Stimulated activated CD4-positive, alpha-beta T cell treated with anti-CD3 and anti-CD28 coated beads, Interleukin-4, amount 100 ng/mL, for 48 hours (primary cell): ENCODE data around the gene FAM24B.
"Not testable (repeated sequence)": the region's sequence is repeated elsewhere in the genome, so short reads cannot be mapped to it uniquely, and the experiment has no call there.

Source experiments
- DNase-seq, 2 donors: peaks; one replicate each; pipeline ENCODE4 v3.0.0-alpha.2; 2020; ENCODE audit warnings: low read depth in 2 of 2

FAM24B gene, protein sequence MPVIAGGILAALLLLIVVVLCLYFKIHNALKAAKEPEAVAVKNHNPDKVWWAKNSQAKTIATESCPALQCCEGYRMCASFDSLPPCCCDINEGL

DNA sequence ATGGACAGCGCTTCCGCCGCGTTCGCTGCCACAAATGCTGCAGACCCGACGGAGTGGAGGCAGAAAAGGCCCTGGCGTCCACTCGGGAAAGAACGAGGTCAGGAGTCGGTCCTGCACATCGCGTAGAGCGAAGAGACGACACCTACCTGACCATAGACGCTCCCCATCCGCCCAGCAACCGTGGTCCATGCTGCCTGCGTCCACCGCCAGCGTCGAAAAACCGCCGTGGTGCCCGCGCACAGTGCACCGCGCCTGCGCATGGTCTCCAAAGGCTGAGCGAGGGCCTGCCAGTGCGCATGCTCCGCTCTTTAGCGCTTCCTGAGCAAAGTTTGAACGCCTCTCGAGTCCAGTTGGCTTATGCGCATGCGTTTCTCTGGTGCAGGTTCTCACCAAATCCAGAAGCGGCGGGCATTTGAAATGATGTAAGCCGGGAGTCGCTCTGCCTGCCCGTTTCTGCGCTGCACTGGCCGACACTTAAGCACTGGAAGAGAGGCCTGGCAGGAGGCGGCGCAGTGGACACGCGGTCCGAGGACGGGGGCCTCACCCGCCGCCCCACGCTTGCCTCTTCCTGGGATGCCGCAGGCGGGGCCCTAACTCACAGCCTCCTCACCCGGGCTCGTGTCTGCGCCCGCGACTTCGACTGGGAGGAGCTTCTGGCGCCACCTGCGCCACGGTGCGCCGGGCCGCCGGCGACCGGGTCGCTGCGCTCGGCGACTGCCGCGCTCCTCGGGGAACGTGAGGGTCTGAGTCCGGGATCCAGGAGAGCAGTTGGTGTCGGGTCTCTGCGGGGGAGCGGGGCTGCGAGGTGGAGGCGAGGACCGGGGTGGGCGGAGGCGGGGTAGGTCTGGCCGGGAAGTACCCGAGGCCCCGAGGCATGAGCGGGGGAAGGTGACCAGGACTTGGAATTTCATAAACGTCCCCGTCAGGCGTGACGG, at the start of gene FAM24B:
Gene FAM24B, minus strand, starts transcription at position 243 of the 935 bp plus-strand sequence. CDS start 29,066 bp downstream, outside the sequence.
- DNase-seq = peak; percentile 86 to 90

DNA sequence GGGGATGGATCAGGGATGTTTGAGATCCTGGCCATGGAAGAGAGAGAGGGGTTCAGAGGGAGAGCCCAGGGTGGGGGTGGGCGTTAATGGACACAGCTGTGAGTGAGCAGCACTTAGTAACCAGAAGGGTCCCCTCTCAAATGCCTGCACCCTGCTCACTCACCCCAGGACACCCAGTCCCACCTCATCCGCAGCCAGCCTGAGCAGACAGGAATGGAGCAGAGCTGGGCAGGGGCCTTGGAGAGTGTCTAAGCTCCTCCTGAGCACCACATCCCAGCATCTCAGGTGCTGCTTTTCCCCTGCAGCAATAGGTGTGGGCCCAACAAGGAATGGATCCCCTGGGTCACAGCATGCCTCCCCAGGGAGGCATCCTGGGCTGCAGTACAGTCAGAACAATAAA, 36.3 kb upstream of the FAM24B start:
- DNase-seq = no peak

DNA sequence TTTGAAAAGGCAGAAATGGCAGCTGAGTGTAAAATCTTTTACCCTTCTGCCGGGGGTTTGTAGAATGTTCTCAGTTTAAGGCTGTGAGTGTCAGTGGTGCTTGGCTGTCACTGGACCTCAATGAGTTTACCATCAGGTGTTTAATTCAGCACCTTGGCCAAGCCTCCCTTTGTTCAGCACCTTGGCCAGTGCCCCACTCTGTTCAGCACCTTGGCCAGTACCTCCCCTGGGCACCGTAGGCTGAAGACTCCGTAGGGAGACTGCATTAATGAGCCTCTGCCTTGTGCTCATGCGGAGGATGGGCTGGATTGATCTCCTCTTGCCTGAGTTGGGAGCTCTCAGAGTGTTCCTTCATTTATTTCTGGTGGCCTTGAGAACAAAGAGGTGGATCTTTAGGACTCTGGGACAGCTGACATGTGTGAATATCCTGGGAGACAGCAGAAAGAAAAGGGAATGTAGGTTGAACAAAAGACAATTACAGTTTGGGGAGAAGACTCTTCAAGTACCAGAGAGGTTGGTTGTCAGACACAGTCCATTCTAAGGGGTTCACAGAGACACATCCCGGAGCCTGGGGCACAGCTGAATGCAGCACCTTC, 32.6 kb upstream of the FAM24B start:
- DNase-seq = peak; percentile 26 to 56

DNA sequence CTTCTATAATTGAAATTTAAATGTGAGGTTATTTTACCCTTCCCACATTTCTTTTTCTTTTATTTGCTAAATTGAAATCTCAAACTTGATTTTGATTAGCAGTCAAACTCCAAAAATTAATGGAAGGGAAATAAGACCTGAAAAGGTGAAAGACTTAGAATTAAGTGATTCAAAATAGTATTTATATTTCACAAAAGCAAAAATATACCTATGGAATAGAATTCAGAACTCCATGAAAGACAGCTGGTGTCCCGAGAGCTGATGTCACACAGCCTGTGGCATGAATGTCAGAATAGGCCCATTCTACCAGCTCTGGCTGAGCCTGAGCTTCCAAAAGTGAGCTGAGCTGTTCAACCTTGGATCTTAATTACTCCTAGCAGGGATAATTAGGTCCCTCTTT, 30.9 kb upstream of the FAM24B start, which contains the start of gene FAM24A:
Gene FAM24A, plus strand, starts transcription at position 301 of the 400 bp plus-strand sequence. CDS start 1,025 bp downstream, outside the sequence.
- DNase-seq = no peak

DNA sequence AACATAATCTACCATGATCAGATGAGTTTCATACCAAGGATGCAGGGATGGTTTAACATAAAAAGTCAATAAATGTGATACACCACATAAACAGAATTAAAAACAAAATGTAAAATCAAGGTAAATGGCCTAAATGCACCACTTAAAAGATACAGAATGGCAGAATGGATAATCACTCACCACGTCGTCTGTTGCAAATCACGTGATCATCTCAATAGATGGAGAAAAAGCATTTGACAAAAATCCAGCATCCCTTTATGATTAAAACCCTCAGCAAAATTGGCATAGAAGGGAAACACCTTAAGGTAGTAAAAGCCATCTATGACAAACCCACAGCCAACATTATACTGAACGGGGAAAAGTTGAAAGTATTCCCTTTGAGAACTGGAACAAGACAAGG, 24.5 kb upstream of the FAM24B start:
- not testable (repeated sequence) for DNase-seq

DNA sequence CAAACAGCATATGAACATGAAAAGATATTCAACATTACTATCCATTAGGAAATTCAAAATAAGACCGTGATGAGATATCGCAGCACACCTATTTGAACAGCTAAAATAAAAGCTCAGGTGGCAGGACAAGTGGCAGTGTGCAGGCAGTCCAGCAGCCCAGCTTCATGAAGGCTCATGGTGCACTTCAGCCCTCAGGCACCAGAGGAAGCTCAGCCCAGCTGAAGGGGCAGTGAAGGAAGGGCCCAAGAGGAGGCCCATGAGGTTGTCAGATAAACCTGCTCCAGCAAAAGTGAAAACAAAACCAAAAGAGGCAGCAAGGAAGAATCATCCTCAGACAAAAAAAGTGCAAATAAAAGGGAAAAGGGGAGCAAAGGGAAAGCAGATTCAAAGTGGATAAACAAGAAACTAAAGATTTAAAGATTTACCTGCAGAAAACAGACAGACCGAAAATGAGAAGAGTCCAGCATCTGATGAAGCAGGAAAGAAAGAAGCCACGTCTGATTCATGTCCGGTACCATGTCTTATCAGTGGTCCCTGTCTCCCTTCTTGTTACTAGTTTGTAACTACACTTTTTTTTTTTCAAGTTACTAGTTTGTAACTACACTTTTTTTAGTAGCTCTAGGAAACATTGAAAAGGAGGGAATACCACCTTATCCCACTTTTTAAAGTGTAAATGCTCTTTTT, 15.0 kb upstream of the FAM24B start:
- DNase-seq = no peak

DNA sequence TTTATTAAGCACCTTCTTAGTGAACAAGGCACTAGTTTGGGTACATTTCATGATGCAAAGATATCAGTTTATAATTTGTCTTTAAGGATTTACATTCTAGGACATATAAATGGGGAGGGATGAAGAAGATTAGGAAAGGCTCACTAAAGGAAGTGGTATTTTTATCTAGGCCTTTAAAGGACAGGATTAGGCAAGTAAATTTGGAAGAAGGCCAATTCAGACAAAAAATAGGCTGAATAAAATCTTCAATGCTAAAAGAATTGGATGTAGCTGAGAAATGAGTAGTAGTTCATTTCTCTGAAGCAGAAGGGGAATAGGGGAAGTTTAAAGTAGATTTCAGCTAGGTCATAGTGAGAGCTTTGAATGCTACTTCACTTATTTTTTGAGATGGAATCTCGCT, 4.8 kb upstream of the FAM24B start:
- DNase-seq = no peak

DNA sequence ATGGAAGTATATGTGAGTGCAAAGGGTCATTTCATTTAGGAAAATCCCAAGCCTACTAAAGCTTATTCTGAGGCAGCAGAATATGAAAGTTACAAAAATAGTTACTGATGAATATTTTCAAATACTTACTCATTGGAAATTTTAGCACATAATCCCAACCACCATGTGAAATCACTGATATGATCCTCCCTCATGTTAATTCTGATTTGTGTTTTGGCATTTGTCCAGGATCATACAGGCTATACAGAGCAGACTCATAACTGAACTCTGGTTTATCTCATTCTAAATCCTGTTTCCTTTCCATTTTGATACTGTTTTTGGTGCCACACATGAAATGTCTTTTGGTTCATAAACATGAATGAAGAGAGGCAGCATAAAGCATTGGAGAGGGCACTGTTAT, 3.4 kb upstream of the FAM24B start:
- no peak for DNase-seq

DNA sequence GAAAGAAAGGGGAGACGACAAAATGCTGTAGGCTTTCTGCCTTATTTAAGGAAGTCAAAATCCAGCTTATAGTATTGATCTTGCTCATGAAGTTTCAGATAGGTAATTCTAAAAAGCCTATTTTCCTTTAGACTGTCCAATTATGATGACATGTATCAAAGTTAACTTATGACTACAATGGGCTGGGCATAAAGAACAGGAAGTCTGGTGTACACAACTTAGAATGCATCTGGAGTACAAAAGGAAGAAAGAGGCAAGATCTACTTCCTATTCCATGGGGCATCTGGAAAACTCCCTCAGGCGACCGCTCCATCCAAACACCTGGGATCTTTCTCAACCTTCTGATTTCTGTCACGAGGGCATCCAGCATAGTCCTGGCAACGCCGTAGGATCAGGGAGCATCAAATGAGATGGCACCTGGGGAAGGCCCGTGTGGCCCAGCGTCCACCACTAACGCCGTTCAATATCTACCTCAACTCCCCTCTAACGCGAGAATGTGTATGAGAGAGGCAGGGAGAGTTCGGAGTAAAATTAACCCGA, 512 bp downstream of the FAM24B start:
- DNase-seq = peak in 1 of 2 donors; percentile 3

DNA sequence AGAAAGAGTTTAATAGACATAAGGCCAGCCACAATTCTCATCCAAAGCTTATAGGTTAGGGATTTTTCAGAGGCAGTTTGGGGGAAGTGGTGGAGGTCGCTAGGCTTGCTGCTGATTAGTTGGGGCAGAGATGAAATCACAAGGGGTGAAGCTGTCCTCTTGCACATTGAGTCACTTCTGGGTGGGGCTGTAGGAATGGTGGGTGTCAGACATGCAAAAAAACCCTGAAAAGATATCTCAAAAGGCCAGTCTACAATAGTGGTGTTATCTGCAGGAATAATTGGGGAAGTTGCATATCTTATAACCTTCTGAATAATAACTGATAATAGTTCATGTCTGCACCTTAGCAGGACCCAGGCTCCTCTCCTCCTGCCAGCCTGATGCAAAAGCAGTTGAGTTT, 2.1 kb downstream of the FAM24B start:
- no peak for DNase-seq

DNA sequence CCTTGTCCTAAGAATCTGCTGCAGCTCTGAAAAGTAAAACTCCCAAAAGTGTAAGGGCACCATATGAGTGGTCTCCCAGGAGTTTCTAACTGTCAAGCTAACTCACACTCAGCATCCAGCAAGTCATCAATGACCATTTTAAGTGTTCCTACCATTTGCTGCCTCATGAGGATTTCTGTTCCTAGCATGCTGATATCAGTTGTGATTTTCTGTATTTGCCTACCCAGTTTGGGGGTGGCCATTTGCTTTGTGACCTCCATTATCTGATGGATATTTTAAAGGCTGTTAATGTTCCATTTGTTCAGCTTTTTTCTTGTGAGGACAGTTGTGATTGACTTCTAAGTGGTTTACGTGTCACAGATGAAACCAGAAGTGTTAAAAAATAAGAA, 2.9 kb downstream of the FAM24B start:
- no peak for DNase-seq

DNA sequence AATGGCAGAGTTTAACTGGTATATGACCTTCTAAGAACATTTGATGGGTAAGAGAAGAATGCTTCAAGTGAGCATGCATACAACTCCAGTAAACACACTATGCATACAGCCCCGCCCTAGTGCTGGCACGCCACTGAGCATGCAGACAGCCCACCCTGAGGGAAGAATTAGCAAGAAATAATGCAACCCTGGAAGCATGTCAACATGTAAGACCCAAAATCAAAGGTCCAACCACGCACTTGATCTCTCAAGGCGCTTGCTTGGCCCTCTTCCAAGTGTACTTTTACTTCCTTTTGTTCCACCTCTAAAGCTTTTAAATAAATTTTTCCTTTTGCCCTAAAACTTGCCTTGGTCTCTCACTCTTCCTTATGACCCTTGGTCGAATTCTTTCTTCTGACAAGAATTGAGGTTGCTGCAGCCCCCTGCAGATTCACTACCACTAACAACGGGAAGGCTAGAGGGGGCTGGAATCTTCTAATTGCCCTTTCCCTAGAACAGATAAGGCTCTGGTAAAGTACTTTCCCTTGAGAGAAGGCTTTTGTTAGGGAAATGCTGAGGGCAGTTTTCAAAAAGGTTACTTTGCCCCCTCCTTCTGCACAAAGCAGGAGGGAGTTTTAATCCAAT, 3.4 kb downstream of the FAM24B start:
- DNase-seq = no peak

DNA sequence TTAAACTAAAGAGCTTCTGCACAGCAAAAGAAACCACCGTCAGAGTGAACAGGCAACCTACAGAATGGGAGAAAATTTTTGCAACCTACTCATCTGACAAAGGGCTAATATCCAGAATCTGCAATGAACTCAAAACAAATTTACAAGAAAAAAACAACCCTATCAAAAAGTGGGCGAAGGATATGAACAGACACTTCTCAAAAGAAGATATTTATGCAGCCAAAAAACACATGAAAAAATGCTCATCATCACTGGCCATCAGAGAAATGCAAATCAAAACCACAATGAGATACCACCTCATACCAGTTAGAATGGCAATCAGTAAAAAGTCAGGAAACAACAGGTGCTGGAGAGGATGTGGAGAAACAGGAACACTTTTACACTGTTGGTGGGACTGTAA, 7.4 kb downstream of the FAM24B start:
- DNase-seq = not testable (repeated sequence)

DNA sequence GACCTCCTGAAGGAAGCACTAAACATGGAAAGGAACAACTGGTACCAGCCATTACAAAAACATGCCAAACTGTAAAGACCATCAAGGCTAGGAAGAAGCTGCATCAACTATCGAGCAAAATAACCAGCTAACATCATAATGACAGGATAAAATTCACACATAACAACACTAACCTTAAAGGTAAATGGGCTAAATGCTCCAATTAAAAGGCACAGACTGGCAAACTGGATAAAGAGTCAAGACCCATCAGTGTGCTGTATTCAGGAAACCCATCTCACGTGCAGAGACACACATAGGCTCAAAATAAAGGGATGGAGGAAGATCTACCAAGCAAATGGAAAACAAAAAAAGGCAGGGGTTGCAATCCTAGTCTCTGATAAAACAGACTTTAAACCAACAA, 10.6 kb downstream of the FAM24B start:
- DNase-seq = not testable (repeated sequence)

DNA sequence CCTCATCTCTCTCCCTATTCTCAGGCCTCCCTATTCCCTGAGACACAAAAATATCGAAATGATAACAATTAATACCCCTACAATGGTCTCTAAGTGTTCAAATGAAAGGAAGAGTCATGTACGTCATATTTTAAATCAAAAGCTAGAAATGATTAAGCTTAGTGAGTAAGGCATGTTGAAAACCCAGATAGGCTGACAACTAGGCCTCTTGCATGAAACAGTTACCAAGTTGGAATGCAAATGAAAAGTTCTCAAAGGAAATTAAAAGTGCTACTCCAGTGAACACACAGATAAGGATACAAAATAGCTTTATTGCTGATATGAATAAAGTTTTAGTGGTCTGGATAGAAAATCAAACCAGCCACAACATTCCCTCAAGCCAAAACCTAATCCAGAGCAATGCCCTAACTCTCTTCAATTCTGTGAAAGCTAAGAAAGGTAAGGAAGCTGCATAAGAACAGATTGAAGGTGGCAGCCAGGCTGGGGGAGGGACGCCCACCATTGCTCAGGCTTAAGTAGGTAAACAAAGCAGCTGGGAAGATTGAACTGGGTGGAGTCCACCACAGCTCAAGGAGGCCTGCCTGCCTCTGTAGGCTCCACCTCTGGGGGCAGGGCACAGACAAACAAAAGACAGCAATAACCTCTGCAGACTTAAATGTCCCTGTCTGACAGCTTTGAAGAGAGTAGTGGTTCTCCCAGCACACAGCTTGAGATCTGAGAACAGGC, 12.5 kb downstream of the FAM24B start:
- not testable (repeated sequence) for DNase-seq

DNA sequence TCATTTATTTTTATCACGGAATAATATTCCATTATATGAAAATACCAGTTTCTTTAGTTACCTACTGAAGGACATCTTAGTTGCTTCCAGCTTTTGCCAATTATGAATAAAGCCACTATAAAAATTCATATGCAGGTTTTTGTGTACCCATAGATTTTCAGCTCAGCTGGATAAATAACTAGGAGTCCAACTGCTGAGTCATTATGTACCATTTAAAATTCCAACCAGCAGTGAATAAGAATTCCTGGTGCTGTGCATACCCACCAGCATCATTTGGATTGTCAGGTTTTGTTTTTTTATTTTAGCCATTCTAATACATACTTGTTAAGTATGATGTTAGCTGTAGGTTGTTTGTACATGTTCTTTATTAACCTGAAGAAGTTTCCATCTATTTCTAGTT, 14.5 kb downstream of the FAM24B start:
- no peak for DNase-seq

DNA sequence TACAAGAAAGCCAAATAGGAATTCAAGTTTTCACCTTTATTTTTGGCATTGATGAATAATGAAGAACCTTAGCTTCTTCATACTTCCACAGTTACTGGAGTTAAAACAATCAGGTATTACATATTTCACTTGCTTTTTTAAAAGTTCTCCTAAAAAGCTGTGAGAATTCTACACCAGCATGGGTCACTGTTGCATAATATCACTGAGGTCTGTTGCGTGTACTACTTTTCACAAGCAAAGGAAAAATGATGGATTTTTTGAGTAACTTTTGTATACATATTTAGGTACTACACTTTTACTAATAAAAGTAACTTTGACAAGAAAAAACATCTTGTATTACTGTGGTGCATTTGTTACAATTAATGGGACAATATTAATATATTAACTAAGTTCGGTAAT, 15.2 kb downstream of the FAM24B start:
- DNase-seq = no peak

DNA sequence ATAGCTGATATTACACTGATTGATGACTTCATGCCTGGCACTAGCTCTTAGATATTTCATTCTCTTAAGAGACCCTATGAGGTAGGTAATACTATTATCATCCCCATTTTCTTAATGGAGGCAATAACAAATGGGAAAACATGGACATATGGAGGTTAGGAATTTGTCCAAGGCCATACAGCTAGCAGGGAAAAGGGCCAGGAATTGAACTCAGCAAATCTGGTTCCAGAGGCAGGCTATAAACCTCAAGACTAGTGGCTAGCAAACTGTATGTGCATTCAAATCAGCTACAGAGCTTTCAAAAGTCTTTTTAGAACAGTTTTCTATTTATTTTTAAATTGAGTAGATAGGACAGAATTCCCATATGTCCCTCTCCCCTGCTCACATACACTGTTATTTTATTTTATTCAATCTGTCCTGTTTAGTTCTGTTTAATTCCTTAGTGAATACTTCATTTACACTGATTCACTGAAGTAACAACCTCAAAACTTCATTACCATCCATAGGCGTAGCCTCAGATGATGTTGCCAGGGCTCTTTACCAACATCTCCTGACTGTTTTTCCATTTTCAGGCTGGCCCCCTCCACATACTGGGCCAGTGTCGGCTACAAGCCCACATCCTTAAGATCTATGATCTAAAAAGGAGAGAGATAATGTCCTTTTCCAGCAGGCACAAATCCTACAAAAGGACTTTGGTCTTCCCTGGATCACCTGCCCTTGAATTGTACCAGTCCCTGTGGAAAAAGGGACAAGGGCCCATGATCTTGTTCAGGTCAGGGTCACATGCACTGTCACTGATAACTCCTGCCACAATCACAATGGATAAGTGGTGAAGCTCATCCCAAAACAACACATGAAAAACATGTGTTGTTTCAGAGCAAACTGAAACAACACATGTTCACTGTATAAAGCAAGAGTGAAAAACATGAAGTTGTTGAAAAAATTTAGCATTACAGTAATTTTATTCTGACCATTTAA, 15.9 kb downstream of the FAM24B start:
- DNase-seq = no peak

DNA sequence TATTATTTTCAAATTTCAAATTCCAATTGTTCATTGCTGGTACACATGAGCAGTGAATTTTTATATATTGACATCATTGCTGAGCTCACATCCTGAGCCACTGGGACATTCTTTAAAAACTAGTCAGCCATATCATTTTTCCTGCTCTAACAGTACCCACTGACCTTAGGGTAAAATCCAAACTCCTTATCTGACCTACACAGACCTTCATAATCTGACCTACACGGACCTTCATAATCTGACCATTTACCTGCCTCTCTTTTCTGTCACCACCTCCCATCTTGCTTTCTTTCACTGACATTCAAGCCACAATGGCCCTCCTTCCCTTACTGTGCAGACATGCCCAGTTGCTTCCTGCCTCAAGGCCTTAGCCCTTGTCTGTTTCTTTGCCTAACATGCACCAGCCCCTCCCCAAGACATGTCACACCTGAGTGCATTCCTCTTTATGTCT, 17.6 kb downstream of the FAM24B start:
- no peak for DNase-seq

DNA sequence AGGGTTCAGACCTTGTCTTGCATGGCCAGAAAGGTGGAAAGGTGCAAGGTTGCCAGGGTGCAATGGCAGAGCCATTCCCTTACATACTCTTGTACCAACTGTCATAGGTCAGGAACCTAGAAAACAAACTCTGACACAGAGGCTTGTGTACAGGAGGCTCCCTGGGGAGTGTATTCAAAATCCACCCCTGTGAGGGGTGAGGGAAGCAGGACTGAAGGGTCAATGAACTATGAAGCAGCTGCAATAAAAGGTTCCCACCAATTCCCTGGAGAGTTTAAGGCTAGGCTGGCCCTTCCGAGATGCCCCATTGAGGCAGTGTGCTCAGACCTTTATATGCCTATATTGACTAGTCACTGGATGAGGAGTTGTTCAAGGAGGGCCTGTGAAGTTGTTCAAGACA, 19.9 kb downstream of the FAM24B start:
- no peak for DNase-seq
